NCI-H524 treated with DMSO at 0.1 percent for 48 hours (cell line): ENCODE results near the gene EIF5A.
"Not testable (repeated sequence)": the region's sequence is repeated elsewhere in the genome, so short reads cannot be mapped to it uniquely, and the experiment has no call there.

Experiments
- DNase-seq: peaks from one replicate; lab custom pipeline; 2025; lab: John Stamatoyannopoulos, UW

EIF5A gene

GRCh38 chr17:7332600-7333069, 25.2 kb downstream of the EIF5A start:
- DNase-seq, result not testable (repeated sequence)

- DNase-seq, result no peak
Measured at GRCh38 chr17:7334938-7335538, 27.6 kb downstream of the EIF5A start.

DNA sequence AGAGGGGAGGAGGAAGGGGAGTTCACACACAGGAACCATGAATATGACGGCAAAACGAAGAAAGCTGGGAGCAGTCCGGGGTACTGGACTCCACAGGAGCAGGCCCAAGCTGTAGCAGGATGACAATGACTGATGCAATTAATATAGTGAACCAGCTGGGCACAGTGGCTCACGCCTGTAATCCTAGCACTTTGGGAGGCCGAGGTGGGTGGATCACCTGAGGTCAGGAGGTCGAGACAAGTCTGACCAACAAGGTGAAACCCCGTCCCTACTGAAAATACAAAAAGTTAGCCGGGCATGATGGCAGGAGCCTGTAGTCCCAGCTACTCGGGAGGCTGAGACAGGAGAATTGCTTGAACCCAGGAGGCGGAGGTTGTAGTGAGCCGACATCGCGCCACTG, 28.3 kb downstream of the EIF5A start:
- DNase-seq, result not testable (repeated sequence)

DNA sequence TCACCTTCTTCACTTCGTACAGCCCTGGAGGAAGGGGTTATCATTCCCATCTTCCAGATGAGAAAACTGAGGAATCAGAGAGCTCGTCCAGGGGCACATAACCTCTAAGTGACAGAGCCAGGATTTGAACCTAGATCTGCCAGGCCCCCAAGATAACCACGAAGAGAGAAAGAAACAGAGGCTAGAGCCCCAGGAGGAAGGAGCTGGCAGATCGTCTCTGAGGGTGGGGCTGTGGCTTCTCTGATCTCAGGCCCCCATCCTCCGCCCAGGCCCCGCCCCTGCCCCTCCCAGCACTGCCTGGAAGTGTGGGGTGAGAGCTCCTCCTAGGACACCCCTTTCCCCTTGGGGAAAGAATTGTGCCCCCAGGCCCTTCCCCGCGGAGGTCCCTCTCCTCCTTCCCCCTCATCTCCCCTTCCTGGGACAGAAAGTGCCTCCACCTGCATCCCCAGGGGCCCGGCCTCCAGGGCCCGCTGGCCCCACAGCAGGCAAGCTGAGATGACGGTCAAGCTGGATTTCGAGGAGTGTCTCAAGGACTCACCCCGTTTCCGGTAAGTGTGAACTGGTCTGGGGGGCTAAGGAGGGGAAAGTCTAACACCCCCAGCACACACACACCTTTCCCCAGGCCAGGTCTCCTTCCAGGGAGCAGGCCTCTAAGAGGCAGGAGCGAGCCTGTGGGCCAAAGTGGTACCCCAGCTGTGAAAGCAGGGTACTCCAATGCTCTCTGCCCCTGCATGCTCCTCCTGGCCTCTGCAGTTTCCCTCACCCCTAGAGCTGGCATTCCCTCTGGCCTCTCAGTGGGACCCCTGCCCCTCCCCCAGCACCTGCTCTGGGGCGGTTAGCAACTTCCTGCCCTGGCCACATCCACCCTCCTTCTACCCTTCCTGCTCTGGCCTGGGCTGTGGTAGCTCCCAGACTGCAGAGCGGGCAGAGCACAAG, 29.1 kb downstream of the EIF5A start, which contains the start of gene ACAP1:
TSS of gene ACAP1 (plus strand) at position 290 of the 936 bp plus-strand sequence. CDS start at position 496, 206 bp downstream.
- no peak for DNase-seq

DNA sequence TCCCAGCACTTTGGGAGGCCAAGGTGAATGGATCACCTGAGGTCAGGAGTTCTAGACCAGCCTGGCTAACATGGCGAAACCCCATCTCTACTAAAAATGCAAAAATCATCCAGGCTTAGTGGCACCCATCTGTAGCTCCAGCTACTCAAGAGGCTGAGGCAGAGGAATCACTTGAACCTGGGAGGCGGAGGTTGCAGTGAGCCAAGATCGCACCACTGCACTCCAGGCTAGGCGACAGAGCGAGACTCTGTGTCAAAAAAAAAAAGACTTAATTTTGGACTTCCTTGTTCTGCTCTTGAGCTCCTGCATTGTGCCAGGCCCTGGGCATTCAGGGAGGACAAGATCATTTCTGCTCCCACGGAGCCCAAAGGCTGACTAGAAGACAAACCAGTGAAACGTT, 30.2 kb downstream of the EIF5A start:
- not testable (repeated sequence) for DNase-seq

DNA sequence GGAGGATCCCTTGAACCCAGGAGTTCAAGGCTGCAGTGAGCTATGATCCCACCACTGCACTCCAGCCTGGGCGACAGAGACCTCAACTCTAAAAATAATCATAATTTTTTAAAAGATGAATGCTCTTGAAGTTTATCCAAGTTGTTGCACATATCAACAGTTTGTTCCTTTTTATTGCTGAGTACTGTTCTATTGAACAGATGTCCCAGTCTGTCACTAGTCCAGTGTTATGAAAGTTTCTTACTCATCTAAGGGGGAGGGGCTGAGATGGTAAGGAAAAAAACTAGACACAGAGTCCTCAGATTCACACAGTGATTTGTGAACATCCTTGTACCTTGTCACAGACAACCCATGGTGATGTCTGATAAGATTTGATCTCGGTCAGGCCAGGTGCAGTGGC, 32.8 kb downstream of the EIF5A start:
- DNase-seq, result no peak

DNA sequence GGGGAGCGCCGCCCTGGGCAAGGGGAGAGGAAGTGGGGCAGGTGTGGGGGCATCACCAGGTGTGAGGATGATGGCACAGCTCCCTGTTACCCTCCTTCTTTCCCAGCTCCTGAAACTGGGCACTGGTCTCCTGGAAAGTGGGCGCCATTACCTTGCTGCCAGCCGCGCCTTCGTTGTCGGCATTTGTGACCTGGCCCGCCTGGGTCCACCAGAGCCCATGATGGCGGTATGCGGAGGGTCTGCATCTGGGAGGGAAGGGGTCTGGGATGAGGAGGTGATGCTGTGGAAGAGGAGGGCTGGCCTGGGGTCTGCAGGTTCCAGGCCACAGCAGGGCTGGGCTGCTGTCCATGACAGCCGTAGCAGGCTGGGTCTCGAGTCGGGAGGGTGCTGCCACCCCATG, 34.4 kb downstream of the EIF5A start:
- no peak for DNase-seq

- DNase-seq, result no peak
Measured at GRCh38 chr17:7343250-7343649, 35.8 kb downstream of the EIF5A start.

DNA sequence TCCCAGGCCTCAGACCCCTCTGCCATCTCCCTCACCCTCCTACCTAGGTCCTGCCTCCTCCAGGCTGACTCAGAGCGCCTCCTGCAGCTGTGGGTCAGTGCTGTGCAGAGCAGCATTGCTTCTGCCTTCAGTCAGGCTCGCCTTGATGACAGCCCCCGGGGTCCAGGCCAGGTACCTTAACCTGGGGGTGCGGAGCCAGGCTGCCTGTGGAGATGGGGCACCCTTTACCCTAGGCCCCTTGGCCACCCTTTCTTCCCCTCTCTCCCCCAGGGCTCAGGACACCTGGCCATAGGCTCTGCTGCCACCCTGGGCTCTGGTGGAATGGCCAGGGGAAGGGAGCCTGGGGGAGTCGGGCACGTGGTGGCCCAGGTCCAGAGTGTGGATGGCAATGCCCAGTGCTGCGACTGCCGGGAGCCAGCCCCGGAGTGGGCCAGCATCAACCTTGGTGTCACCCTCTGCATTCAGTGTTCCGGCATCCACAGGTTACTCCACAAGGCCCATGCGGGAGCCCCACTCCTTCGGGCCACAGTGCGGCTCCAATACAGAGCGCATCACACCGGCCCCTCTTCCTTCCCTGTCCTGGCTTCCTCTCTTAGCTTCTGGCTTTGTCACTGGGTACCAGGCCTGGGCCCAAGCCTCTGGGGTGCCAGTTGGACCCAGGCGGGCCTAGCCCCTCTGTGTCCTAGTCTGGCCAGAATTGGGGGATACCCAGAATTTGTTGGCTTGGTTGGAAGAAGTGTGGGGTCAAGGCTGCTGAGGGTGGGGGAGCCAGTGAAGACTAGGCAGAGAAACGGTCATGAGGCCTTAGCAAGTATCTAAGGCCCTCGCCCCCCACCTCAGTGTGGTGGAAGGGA, 39.6 kb downstream of the EIF5A start:
- DNase-seq, result no peak

- no peak for DNase-seq
Measured at GRCh38 chr17:7347630-7348477, 40.4 kb downstream of the EIF5A start.

GRCh38 chr17:7348478-7349242, 41.2 kb downstream of the EIF5A start:
- no peak for DNase-seq

GRCh38 chr17:7351665-7352502, 44.5 kb downstream of the EIF5A start, which contains the start of gene KCTD11:
Gene KCTD11 (plus strand): TSS chr17:7352162.
- DNase-seq, result no peak

DNA sequence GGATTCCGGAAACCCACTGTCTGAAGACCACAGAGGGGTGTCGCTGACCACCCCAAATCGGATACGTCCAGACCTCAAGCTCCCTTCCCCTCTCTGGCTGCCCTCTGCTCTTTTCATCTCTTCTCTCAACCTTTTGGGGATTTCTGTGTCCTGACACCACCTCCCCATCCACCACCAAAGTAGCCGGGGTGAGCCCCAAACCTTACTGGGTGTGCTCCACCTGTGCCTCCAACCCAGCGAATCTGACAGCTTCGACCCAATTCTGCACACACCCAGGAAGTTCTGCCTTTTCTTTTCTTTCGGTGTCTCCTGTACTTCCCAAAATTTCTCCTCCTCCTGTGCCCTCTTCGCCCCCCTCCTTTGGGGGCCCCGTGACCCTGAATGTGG, 45.1 kb downstream of the EIF5A start:
- DNase-seq, result no peak

GRCh38 chr17:7352910-7353635, 45.6 kb downstream of the EIF5A start:
- no peak for DNase-seq

- no peak for DNase-seq
Measured at GRCh38 chr17:7354262-7354843, 46.9 kb downstream of the EIF5A start.

GRCh38 chr17:7355053-7355452, 47.6 kb downstream of the EIF5A start, which contains the start of gene TMEM95:
Gene TMEM95 (plus strand): TSS chr17:7355156. CDS start chr17:7355205, 49 bp downstream.
- DNase-seq, result no peak

- no peak for DNase-seq
Measured at GRCh38 chr17:7355573-7355972, 48.1 kb downstream of the EIF5A start.

DNA sequence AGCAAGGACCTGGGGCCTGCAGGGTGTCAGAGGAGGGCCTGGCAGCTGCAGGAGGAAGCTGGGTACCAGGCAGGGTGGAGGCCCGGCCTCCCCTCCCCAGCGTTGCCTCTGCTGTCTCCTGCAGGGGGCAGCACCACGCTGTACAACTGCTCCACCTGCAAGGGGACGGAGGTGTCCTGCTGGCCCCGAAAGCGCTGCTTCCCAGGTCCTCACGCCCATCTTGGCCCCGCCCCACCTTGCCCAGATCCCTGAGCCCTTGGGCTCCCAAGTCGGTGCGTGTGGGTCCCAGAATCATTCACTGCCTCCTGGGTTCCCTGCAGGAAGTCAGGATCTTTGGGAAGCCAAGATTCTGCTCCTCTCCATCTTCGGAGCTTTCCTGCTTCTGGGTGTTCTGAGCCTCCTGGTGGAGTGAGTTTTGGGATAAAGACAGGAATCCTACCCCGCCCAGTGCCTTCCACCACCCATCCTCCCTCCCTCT, 48.7 kb downstream of the EIF5A start:
- DNase-seq, result no peak
